HepG2 (cell line): ENCODE measurements around the gene PHF3. TPM values are rescaled to one million over a fixed set of nuclear protein-coding genes. Genes with fewer than 3 reads are reported as not detected.

Experiments
- ATAC-seq: fragments of 200-7000 bp; cut with Tn5 transposase; 3 replicates; pipeline ENCODE4 v1.9.1; 2020; ENCODE audit warnings: mild to moderate bottlenecking, moderate library complexity
- BruUV-seq: library from RNA; stranded (reverse); fragments of 400-500 nt; replicated peaks from 2 replicates; lab custom pipeline; 2021; lab: Mats Ljungman, UMichigan
- CTCF ChIA-PET: fragments of 300-600 bp; formaldehyde crosslinking; extraction: SDS; loops from one replicate; lab custom pipeline; 2021; ENCODE audit warnings: low total read pairs, inconsistent platforms, low intra/inter-chr PET ratio; lab: Yijun Ruan, JAX
- POLR2A ChIA-PET: fragments of 350-600 bp; sonication (Branson Sonifier 250); formaldehyde crosslinking; loops from one replicate; lab custom pipeline; 2020; ENCODE audit warnings: antibody characterized with exemption, inconsistent platforms; lab: Yijun Ruan, JAX
- DNase-seq: peaks from one replicate; pipeline ENCODE4 v3.0.0-alpha.2; 2015; ENCODE audit warnings: low spot score
- FAIRE-seq: peaks from 3 replicates; lab custom pipeline; 2011; peaks lifted over from hg19 to GRCh38; lab: Jason Lieb, UNC
- H2AFZ ChIP-seq: one replicate; pipeline ENCODE4 v1.6.1; 2011; ENCODE audit warnings: low read length, inconsistent platforms
- H3K27ac ChIP-seq: fragments of 300-600 bp; 3 replicates; pipeline ENCODE4 v1.8.0; 2011; ENCODE audit warnings: mixed run types, mild to moderate bottlenecking, mixed read lengths, low read length, inconsistent platforms; ENCODE audit not compliant: insufficient read depth; ENCODE audit errors: extremely low read length
- H3K27me3 ChIP-seq, 2 experiments: fragments of 200-600 bp in 1 of 2; 2 replicates in 1 of 2; 3 replicates in 1 of 2; pipeline versions ENCODE4 v1.6.0 to v1.8.0; 2011; ENCODE audit warnings: low read length in 2 of 2, mild to moderate bottlenecking in 2 of 2, moderate library complexity in 2 of 2, inconsistent platforms in 1 of 2; ENCODE audit not compliant: insufficient read depth in 2 of 2, control insufficient read depth in 1 of 2
- H3K36me3 ChIP-seq, 2 experiments: fragments of 200-600 bp in 1 of 2; replicated peaks in 1 of 2; 2 replicates in 1 of 2; 3 replicates in 1 of 2; pipeline versions ENCODE4 v1.5.1 to v1.8.0; 2011; ENCODE audit warnings: low read length in 2 of 2, inconsistent platforms in 1 of 2; ENCODE audit not compliant: insufficient read depth in 2 of 2, control insufficient read depth in 1 of 2
- H3K4me1 ChIP-seq: 2 replicates; pipeline ENCODE4 v1.5.1; 2012; ENCODE audit warnings: low read length, inconsistent platforms; ENCODE audit not compliant: insufficient read depth
- H3K4me2 ChIP-seq: 2 replicates; pipeline ENCODE4 v1.6.0; 2011; ENCODE audit warnings: low read depth, low read length, inconsistent platforms
- H3K4me3 ChIP-seq, 3 experiments: fragments of 200-600 bp in 1 of 3; sonication (generic), shearing (Covaris generic) in 1 of 3; replicated peaks in 1 of 3; 2 replicates each; pipeline ENCODE4 v1.5.1; 2011 to 2016; ENCODE audit warnings: low read length in 3 of 3, inconsistent platforms in 2 of 3, low read depth in 2 of 3, mild to moderate bottlenecking in 2 of 3, control low read depth in 1 of 3, mixed read lengths in 1 of 3; ENCODE audit not compliant: insufficient read depth in 1 of 3
- H3K79me2 ChIP-seq: one replicate; pipeline ENCODE4 v1.6.1; 2011; ENCODE audit warnings: low read length, inconsistent platforms; ENCODE audit not compliant: insufficient read depth
- H3K9ac ChIP-seq: 2 replicates; pipeline ENCODE4 v1.6.0; 2011; ENCODE audit warnings: mild to moderate bottlenecking, low read depth, low read length, inconsistent platforms; ENCODE audit not compliant: insufficient read depth
- H3K9me3 ChIP-seq: 2 replicates; pipeline ENCODE4 v1.5.1; 2012; ENCODE audit warnings: mild to moderate bottlenecking, low read length
- H4K20me1 ChIP-seq: 2 replicates; pipeline ENCODE4 v1.6.0; 2011; ENCODE audit warnings: inconsistent platforms, mild to moderate bottlenecking, low read length, moderate library complexity; ENCODE audit not compliant: insufficient read depth
- AGO2 ChIP-seq: fragments of 200-400 bp; formaldehyde crosslinking; optimal IDR thresholded peaks from 2 replicates; pipeline ENCODE3; 2017; ENCODE audit warnings: mild to moderate bottlenecking, low read depth, low read length, moderate library complexity
- ARID2 ChIP-seq: sonication (generic); formaldehyde crosslinking; IDR thresholded peaks from 2 replicates; pipeline ENCODE4 v1.8.1; 2022; ENCODE audit warnings: mild to moderate bottlenecking, missing genetic modification reagents, borderline replicate concordance
- ASH2L ChIP-seq: fragments of 300-600, 200-600 bp; sonication (generic); IDR thresholded peaks from 2 replicates; pipeline ENCODE4 v1.7.0; 2017; ENCODE audit warnings: low read depth, mild to moderate bottlenecking, moderate library complexity, mixed read lengths, low read length; ENCODE audit not compliant: insufficient read length
- NONO ChIP-seq, 2 experiments: fragments of 450-650 bp in 1 of 2; sonication (generic) in 1 of 2; formaldehyde crosslinking in 1 of 2; IDR thresholded peaks in 1 of 2; conservative IDR thresholded peaks in 1 of 2; 2 replicates each; pipeline versions ENCODE4 v1.6.1 to v1.8.0; 2017 to 2022; ENCODE audit warnings: mild to moderate bottlenecking in 1 of 2, missing genetic modification reagents in 1 of 2, moderate library complexity in 1 of 2
- PRDM15 ChIP-seq: sonication (generic); formaldehyde crosslinking; IDR thresholded peaks from 2 replicates; pipeline ENCODE4 v1.4.0; 2020; ENCODE audit warnings: missing genetic modification reagents
- REXO4 ChIP-seq: sonication (generic); formaldehyde crosslinking; IDR thresholded peaks from 2 replicates; pipeline ENCODE4 v1.8.0; 2022; ENCODE audit warnings: missing genetic modification reagents, mild to moderate bottlenecking, borderline replicate concordance
- ZNF18 ChIP-seq: sonication (generic); formaldehyde crosslinking; IDR thresholded peaks from 2 replicates; pipeline ENCODE4 v1.8.0; 2022; ENCODE audit warnings: mild to moderate bottlenecking, missing genetic modification reagents; ENCODE audit not compliant: insufficient replicate concordance
- ZNF557 ChIP-seq: sonication (generic); formaldehyde crosslinking; IDR thresholded peaks from 2 replicates; pipeline ENCODE4 v1.4.0; 2020; ENCODE audit warnings: missing genetic modification reagents
- ZNF792 ChIP-seq: IDR thresholded peaks from 2 replicates; pipeline ENCODE4 v1.6.1; 2016
- WGBS: methylation state at CpG from one replicate; pipeline ENCODE4 v1.1.6; 2017; ENCODE audit warnings: low lambda C conversion rate; 5-methylcytosine and 5-hydroxymethylcytosine counted together
- in situ Hi-C: cut with HindIII; loops from 2 replicates; pipeline ENCODE4 v1.10.0; 2017; ENCODE audit warnings: low pct_unique_long_range_greater_than_20kb; ENCODE audit not compliant: extremely low pct_ligation_motif_present
- intact Hi-C: fragments of 100-400 bp; cut with micrococcal nuclease; formaldehyde crosslinking; loops from one replicate; pipeline ENCODE4 v1.10.0; 2022; ENCODE audit not compliant: unreplicated experiment
- polyA plus RNA-seq, 8 experiments: library from polyadenylated mRNA; depleted of rRNA in 3 of 8; stranded (reverse) in 7 of 8; unstranded in 1 of 8; fragments of >200 nt; fragmentation: Illumina TruSeq in 4 of 8; extraction: Trizol in 4 of 8; gene quantifications; 2 replicates each; pipeline versions ENCODE4 v1.2.1 to v1.2.3, GENCODE V29; 2011 to 2016; ENCODE audit warnings: low read depth in 4 of 8, missing spikeins in 1 of 8, mixed read lengths in 1 of 8; ENCODE audit not compliant: insufficient read depth in 1 of 8
- total RNA-seq, 5 experiments: library from RNA; depleted of rRNA; stranded (reverse); fragments of >200 nt; fragmentation: Illumina TruSeq; extraction: Trizol; gene quantifications; 2 replicates each; pipeline ENCODE4 v1.2.3, GENCODE V29; 2016; ENCODE audit warnings: low read depth in 1 of 5

The PHF3 gene
- total and polyA plus RNA-seq, 2 of the 13 experiments (the other 11 are each of a cell fraction or from before 2014, with no cell fraction given) = 19.8 to 70.4 TPM

- DNase-seq (no peak), ATAC-seq (no peak), FAIRE-seq (no peak)
- peaks cover 5 to 31% of the 10 kb centered on the region in 2 experiments; a peak in 4 of 5 replicates for H3K36me3 ChIP-seq
- intact Hi-C loops (loop anchor here (5.0 kb wide), 2 partner anchors 38 to 1423 kb away; partner anchors contain the start of gene PHF3), in situ Hi-C loops (no loop called here)
- no peak overlapping the region for H2AFZ ChIP-seq
- H3K27me3 ChIP-seq = no peaks in the 10 kb centered on the region
- H3K4me2 ChIP-seq = no peak overlapping the region
- H3K4me3 ChIP-seq = no peak overlapping the region
- CTCF ChIA-PET = no interaction called here
- H3K9ac ChIP-seq = no peak overlapping the region
- H4K20me1 ChIP-seq = peaks cover 61% of the 10 kb centered on the region
- peaks cover 65% of the 10 kb centered on the region for H3K4me1 ChIP-seq
- no peak overlapping the region for H3K27ac ChIP-seq
- no TSS peak for BruUV-seq
- WGBS = 98% methylated on average over 1 of the region's 1 CpG
- H3K79me2 ChIP-seq = peaks cover 98% of the 10 kb centered on the region
- H3K9me3 ChIP-seq = no peaks in the 10 kb centered on the region
- TF ChIP-seq ZNF792 (CRISPR knock-in tag) (no peak), ARID2 (CRISPR knock-in tag) (0 out of 2 replicates have a peak, but pooled peaks have one; percentile 56), NONO (IDR thresholded peaks at IDR 0.05) (no peak), NONO (CRISPR knock-in tag; conservative IDR thresholded peaks at IDR 0.05) (no peak), AGO2 (peak; percentile 29), ZNF557 (CRISPR knock-in tag) (no peak)
- POLR2A ChIA-PET = no interaction called here
Observed at GRCh38 chr6:63675138-63675537, 39.5 kb downstream of the PHF3 start.

GRCh38 chr6:63676412-63677114 is 41.0 kb downstream of the PHF3 start:
- H3K4me1 ChIP-seq = peaks cover 51% of the 10 kb centered on the region
- BruUV-seq = no TSS peak

More at GRCh38 chr6:63676412-63677114, 41.0 kb downstream of the PHF3 start:
- Histone ChIP-seq H3K36me3 (peaks cover 5 to 38% of the 10 kb centered on the region in 2 experiments; a peak in 4 of 5 replicates), H2AFZ (no peak overlapping the region), H3K27me3 (no peaks in the 10 kb centered on the region), H3K9ac (no peak overlapping the region), H3K27ac (peak overlapping the region; percentile 20), H3K4me2 (no peak overlapping the region; the same call in 1 of the 2 replicates), H4K20me1 (peaks cover 47% of the 10 kb centered on the region), H3K9me3 (no peaks in the 10 kb centered on the region)
- ChIA-PET POLR2A (interaction anchor here (1.7 kb wide), 1 partner anchor 41 kb away, joined by 8 read pairs; the partner anchor contains the start of gene PHF3), CTCF (no interaction called here)
- in situ Hi-C loops (no loop called here), intact Hi-C loops (loop anchor here (1.0 to 5.0 kb wide), 3 partner anchors 39 to 1424 kb away; partner anchors contain the start of gene PHF3)
- DNase-seq (no peak), FAIRE-seq (no peak), ATAC-seq (peak; percentile 57)
- peak; percentile 28 for TF ChIP-seq ZNF18 (CRISPR knock-in tag)
- TF ChIP-seq REXO4 = no peak
- 0 out of 2 replicates have a peak, but pooled peaks have one; percentile 25 for TF ChIP-seq PRDM15
- TF ChIP-seq ASH2L = peak; percentile 10
- TF ChIP-seq, all 625 proteins: peak for 3
- 95% methylated on average over 3 of the region's 3 CpGs for WGBS
- Histone ChIP-seq H3K4me3 (no peak overlapping the region), H3K79me2 (peaks cover 98% of the 10 kb centered on the region)
